HG03342 (cell line): ENCODE results near the gene GALNT18.

Experiments used
- ATAC-seq: cut with Tn5 transposase; IDR thresholded peaks from one replicate; pipeline ENCODE4 v1.9.1; 2021; ENCODE audit warnings: mild to moderate bottlenecking, moderate library complexity; ENCODE audit not compliant: unreplicated experiment

Gene GALNT18

GRCh38 chr11:11624926-11625325 is 3.1 kb upstream of the GALNT18 start:
- ATAC-seq, result no peak

DNA sequence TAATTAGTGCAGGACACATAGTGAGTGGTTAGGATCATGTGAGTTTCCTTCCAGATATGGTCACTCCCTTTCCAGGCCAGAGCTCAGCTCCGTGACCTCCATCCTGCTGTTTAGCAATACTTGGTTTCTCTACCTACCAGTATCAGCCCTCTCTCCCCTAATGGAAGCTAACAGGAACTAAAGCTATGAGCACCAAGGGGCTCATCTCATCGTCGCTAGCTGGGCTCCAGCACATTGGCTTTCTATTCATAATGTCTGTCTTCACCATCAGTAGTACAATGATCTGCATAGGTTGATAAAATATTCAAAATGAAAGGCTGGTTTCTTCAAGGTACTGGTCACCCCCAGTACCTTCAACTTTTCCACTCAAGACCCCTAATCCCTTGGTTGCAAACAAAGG is 2.4 kb upstream of the GALNT18 start:
- no peak for ATAC-seq

DNA sequence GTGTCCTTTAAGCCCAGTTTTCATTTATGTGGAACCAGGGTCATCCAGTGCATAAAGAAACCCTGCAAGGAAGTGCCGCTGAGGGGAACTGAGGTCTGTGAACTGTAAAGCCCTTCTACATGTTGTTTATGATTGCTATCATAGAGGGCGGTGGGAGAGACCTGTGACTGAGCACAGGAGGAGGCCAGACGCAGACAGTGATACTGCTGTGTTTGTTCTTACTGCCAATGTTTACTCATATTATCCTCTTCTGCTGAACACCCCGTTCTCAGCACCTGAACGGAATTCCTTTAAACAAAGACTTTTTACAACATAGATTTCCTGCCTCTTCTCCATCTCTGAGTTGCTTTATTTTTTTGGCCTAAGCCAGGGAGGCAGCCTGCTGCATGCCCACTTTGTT is 967 bp upstream of the GALNT18 start:
- no peak for ATAC-seq

DNA sequence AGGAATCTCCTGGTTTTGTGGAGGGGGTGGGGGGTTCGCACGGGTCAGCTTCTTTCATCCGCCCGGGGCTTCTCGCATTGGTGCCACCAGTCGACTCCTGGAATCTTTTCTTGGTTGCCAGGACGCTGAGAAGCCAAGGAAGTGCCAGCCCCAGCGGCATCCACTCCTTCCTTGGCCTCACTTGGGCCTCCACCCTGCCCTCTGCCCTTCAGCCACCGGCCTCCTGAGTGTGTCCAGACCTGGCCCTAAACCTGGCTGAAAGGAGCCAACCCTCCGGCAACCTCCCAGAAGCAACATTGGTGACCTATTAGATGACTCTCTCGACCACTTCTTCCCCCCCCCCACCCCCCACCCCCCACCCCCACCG is 518 bp upstream of the GALNT18 start:
- no peak for ATAC-seq

DNA sequence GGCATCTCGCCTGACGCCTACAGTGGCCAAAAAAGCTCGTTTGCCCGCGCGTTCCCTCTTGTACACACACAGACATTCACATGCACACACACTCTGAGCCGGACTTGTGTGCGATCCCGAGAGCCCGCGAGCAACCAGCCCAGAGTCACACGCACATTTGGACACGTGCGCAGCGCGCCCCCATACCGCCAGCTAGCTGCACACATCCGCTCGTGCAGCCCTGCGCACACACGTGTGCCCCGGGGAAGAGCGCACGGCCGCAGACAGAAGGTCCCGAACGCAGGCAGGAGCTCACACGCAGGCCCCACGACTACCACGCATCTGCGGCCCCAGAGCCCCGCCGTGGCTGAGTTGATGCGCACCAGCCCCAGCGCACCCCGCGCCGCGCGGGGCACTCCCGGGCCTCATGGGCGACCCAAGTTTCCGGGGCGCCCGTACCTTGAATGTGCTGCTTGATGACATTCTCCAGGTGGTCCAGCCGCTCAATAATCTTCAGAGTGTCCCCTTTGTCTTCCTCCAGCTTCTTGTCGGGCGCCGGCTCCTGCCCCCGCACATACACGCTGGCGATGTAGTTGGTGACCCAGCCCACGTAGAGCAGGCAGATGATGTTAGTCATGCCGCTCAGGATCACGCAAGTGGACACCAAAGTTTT is 758 bp downstream of the GALNT18 start:
- ATAC-seq, result no peak

DNA sequence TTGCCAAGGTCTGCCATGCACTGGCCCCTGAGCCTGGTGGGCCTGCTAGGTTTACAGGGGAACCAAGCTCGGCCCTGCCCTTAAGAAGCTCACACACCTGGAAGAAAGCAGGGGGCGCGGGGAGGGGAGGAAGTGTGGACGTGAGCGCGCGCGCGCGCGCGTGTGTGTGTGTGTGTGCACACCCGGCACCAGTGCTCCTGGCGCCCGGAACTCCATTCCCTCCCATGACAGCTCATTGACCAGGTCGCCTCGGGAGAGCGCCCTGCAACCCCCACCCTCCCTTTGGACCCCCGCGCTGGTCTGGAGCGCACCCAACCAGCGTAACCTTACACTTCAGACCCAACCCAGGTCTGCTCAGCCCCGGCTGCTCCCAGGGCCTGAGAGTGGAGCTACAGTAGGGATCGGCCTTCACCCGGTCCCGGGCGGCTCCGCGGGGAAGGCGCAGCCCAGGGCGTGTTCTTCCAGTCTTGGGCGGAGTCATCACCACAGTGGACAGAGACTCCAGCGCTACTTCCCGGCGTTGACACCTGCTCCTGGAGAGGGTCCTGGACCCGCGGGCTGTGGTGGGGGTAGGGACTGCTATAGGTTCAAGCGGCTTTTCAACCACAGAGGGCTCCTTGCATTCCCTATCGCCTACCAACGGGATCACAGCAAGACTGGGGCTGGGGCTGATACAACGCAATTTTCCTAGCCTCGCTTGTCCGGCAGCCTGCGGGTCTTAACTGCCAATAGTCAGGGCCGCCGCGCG is 1.5 kb downstream of the GALNT18 start:
- no peak for ATAC-seq

DNA sequence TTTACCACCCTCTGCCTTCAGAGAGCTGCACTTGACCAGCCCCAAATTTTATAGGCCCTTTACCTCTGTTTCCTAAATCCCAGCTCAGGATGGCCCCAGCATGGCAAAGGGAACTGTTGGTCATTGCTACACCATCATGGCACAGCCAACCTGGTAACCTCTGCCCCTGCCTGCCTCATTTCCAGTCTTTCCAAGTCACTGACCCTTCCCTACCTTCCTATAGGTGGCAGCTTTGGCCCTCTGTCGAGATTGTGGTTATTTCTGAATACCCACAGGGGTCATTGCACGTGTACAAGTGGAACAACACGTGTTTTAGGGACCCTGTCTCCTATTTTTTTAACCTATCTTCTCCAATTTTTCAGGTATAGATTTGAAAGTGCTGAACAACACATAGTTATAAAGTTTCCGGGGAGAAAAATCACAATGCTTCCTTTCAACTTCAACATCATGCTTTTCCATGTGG is 2.8 kb downstream of the GALNT18 start:
- ATAC-seq, result no peak

- no peak for ATAC-seq
Observed at GRCh38 chr11:11615086-11615485, 6.7 kb downstream of the GALNT18 start.

DNA sequence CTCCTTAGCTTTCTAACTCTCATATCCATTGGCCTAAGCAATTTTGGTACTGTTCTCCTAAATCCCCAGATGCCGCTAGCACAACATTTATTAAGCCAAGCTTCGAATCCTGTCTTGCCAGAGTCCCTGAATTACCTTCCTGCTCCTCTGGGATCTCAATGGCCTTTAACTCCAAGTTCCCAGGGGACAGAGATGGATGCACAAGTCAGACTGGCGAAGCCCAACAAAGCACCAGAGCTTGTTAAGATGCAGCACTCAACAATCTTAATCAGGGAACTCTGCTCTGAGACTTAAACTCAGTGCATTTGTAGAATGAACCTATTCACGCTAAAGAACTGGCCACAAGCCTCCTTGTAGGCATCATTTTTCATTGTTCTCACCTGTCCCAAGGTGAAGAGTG is 9.4 kb downstream of the GALNT18 start:
- ATAC-seq, result no peak

- ATAC-seq, result no peak
Observed at GRCh38 chr11:11611381-11611780, 10.4 kb downstream of the GALNT18 start.

- ATAC-seq, result no peak
Observed at GRCh38 chr11:11608783-11609232, 13.0 kb downstream of the GALNT18 start.

- no peak for ATAC-seq
Observed at GRCh38 chr11:11607772-11608171, 14.0 kb downstream of the GALNT18 start.

GRCh38 chr11:11605821-11606450 is 15.9 kb downstream of the GALNT18 start:
- ATAC-seq, result no peak

- ATAC-seq, result no peak
Observed at GRCh38 chr11:11605181-11605580, 16.6 kb downstream of the GALNT18 start.

GRCh38 chr11:11604370-11604990 is 17.3 kb downstream of the GALNT18 start:
- no peak for ATAC-seq

DNA sequence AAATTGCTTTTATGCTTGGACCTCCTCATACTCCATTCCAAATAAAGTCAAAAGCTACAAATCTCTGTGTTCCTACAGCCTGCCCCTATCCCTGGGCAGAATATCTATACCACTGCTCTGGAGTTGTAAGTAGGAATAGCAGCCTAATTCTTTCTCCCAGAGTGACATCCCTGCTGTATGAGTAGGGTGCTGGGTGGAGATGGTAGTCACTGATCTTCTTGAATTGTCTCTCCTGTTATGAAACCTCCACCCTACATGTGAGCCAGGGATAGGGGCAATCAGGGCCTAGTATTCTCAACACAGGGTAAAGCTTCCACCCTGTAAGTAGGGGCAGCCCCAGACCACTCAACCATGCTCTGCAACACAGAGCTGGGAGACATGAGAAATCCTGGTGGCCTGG is 19.8 kb downstream of the GALNT18 start:
- ATAC-seq, result no peak

GRCh38 chr11:11600288-11600687 is 21.5 kb downstream of the GALNT18 start:
- ATAC-seq, result no peak

- no peak for ATAC-seq
Observed at GRCh38 chr11:11598243-11598642, 23.6 kb downstream of the GALNT18 start.

DNA sequence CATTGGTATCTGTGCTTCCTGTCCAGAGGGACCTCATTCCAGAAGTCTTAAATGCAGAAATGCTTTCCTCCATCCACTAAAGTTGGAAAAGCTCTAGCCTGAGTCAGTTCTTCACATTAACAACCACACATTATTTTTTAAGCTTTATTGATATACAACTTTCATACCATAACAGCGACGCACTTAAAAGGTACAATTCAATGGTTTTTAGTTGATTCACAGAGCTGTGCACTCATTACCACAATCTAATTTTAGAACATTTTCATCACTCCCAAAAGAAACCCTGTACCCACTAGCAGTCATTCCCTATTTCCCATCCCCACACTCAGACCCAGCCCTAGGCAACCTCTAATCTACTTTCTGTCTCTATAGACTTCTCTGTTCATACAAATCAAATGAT is 27.6 kb downstream of the GALNT18 start:
- no peak for ATAC-seq

DNA sequence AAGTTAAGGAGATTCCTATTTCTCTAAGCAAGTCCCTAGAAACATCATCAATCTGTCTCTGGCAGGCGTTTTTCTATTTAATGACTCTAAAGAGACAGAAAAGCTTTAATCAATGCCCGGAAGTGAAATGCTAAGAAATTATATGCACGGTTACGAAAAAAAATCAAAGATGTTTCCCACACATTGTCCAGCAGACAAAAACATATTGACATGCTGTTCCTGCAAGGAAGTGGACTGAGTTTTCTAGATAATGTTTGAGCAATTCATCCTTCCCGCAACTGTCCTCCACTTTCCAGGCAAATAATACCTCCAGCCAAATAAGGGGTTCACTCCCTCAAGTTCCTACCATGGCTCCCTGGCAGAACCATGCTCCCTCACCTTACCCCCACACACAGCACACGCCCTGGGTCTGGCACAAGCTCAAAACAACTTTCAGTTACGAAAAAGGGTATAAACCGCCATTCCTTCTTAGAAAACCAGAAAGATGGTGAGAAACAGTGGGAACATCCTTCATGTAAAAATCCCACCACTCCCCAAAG is 29.6 kb downstream of the GALNT18 start:
- ATAC-seq, result no peak

DNA sequence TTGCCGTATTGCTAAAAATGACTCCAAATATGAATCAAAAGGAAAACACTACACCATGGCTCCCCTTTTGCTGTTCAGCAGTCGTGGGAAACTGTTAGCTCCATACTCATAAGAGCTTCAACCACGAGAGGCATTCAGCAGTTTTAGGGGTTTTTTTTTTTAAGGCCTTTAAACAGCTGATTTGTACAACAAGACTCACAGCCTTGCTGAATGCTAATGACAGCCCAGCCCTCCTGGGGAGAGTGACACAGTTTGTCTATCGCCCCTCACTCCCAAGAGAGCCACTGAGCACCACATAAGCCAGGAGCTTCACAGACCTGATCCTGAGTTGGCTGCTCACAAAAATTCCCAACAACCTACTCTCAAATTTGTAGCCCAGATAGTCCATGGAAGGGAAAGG is 32.4 kb downstream of the GALNT18 start:
- ATAC-seq, result no peak
